ENCODE data around the gene PSAP.

The PSAP gene

DNA sequence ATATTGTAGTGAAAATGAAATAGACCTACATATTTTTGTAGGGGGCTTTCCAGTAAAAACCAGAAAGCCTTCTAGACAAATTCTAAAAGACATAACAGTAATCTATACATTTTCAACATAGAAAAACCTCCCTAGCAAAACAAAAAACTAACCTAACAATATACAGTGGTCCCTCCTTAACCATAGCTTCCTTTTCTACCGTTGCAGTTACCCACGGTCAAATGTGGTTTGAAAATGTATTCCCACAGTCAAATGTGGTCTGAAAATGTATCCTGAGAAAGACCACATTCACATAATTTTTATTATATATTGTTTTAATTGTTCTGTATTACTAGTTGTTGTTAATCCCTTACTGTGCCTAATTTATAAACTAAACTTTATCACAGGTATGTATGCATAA is 6.4 kb downstream of the PSAP start:
- no peak for DNase-seq (ENCODE audit: low read depth)

DNA sequence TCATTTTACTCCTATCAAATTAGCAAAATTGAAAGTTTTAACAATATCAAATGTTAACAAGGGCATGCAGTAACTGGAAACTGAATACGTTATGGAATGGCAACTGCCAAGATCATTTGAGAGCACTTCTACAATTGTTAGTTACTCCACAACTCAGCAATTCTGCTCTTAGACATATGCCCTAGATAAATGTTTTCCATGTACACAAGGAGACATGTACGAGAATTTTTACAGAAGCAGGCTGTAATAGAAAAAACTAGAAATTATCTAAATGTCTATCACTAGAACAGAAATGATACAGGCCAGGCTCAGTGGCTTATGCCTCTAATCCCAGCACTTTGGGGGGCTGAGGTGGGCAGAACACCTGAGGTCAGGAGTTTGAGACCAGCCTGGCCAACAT is 7.0 kb downstream of the PSAP start:
- no peak for DNase-seq (ENCODE audit: low read depth)

DNA sequence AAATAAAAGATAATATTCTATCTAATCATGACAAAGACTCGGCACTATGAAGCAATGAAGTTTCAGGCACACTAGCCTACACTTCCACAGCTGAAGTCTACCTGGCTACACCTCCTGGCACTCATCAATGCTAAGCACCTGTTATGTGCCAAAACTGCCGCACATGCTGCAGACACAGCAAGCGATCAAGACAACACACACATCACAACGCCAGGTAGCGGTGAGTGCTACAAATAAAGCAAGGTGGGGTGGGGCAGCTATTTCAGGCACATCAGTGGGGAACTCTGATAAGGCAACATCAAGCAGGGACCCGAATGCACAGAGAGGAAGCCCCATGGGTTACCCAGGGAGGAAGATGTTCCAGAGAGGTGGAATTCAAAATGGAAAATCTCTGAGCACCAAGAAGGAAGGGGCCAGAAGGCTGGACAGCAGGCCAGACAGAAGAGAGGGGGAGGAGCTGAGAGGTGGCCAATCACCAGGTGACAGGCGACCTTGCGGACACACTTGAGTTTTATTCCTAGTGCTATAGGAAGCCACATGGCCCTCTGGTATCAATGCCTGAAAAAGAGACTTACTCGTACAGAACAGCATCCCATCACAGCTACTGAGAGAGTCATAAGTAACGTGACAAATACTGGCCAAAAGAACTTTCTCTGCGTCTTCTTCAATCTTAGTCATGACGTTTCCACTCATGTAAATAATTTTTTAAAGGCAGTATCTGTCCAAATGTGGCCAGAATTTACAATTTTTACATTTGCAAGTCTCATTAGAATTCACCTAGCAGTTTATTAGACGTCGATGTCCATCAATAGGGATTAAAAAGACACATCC is 8.0 kb downstream of the PSAP start:
- DNase-seq (ENCODE audit: low read depth): no peak

DNA sequence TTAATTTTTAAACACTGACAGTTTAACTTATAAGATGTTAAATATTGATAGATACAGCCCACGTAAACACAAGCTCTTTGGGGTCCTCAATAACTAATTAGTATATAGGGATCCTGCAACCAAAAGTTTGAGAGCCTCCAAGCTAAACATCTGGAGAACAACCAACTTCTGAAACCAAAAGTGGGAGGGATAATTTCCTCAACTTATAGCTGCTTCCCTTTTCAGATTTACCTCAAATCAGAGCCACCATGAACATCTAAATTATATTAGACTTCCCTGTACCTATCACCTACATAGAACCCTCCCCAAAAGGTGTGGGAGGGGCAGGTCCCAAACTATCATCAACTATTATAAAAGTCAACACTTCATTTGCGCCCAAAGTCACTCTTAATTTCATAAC is 8.6 kb downstream of the PSAP start:
- no peak for DNase-seq (ENCODE audit: low read depth)

DNA sequence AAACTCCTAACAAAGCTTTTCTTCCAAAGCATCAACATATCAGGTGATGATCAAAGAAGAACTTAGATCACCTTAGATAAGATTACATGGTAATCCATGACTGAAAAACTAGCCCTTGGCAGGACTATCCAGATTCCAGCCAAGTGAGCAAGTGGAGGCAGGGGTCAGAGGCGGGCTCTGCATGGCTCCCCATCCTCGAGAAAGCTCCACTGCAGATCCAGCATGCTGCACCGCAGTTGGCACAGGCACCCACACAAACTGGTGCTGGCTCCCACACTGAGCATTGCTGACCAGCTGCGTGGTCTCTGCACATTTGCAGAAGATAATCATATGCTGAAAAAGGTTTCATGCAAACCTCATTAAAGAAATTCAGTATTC is 10.1 kb downstream of the PSAP start:
- no peak for DNase-seq (ENCODE audit: low read depth)

DNA sequence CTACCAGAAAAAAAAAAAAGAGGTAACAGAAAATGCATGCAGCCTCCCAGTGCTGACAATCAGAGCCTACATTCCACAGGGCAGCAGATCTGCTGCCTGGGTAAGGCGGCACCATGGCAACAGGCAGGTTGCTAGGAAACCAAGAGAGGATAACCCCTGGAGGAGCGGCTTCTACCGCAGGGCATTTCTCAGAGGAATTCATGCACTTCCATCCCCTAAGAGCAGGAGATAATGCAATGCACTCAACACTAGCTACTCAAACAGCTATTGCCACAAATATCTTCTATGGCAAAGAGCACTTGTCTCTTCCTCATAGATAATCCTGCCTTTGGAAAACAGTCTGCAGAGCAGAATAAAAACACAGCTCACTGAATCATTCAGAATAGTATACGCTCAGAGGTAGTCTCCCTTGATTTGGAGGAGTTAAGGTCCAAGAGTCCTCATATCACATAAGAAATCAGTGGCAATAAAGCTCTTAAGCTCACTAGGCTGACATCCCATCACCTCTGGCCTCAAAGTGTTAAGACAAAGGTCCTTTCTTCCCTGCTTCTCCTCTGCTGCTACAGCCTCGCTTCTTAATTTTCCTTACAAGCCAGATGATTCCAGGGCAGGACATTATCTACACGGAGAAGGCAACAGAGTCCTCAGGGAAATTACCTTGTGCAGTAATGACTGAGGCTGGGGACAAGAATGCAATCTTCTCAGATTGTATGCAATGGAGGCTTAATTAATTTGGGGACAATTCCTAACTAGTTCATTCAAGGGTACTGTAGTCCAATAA is 10.7 kb downstream of the PSAP start:
- DNase-seq (ENCODE audit: low read depth): no peak

DNA sequence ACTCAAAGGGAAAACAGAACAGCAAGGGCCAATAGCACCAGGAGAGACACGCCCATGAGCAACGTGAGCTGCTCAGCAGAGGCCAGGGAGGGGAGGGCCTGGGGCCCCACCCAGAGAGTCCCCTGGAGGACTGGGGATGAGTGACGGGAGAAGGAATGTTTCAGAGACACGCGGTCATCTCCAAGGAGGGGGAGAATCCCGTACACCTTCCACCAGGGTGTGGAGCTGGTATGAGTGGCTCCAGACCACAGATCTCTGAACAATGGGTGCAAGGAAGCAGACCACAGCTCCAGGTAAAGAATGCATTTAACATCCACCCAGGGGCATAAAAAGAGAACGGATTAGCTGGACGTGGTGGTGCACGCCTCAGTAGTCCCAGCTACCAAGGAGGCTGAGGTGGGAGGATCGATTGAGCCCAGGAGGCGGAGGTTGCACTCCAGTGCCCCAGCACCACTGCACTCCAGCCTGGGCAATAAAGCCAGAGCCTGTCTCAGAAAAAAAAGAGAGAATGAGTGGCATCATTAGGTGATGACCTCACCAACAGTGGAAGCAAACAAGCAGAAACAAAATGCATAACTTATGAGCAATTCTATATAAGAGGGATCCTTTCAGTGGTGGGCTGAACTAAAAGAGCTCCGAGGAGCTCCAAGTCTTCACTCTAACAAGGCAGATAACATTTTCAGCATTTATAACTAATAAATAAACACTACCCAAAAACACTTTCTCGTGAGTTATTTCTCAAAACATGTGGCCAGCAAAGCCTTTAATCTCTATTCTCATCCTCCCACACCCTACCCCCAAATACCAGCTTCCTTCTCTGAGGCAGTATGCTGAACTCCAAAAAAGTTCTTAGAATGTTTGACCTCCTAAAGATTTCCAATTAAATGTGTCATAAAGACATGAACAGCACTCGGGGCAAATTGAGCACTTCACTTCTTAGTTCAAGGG is 12.5 kb downstream of the PSAP start:
- DNase-seq (ENCODE audit: low read depth): no peak

DNA sequence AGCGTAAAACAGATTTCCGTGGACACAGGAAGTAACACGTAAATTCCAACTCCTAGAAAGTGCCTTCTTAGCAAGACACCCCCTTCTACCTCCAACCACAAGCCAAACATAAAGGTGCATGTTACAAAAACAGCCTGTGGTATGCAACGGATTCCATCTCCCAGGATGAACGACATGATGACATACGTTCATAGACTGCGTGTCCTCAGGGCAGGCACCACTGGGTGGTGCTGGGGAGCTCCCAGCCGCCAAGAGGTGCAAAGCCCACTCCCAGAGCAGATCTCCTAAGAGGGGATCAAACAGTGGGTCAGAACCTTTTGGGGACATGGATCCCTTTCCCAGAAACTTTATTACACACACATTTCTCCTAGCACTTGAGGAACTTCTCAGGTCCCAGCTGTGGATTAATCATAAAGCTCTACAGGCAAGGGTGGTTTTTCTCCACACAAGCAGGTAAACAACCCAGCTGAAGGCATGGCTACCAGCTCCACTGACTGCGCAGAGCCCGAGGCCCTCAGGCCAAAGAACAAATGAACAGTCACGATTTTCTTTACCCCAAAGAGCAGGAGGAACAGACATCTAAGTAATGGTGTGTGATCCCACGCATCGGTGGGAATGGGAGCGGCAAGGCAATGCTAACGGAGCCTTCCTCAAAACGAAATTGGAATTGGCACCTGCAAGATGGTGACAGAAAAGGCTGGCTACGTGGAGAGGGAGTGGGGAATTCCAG is 13.8 kb downstream of the PSAP start:
- DNase-seq (ENCODE audit: low read depth): no peak

DNA sequence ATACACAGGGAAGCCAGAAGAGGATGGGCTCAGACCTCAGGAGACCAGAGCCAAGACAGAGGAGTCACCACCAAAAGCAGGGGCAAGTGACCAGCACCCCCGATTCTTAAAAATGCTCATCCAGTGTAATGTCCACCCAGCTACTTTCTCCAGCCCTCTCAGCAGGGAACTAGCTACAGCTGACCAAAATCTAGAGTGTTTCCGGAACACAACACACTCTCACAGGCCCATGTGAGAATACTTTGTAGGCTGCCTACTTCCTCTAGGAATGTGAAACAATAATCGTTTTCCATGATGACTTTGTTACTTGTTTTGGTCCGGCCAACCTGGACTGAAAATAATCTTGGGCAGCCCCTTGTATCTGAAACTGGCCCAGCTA is 14.5 kb downstream of the PSAP start:
- no peak for DNase-seq (ENCODE audit: low read depth)

DNA sequence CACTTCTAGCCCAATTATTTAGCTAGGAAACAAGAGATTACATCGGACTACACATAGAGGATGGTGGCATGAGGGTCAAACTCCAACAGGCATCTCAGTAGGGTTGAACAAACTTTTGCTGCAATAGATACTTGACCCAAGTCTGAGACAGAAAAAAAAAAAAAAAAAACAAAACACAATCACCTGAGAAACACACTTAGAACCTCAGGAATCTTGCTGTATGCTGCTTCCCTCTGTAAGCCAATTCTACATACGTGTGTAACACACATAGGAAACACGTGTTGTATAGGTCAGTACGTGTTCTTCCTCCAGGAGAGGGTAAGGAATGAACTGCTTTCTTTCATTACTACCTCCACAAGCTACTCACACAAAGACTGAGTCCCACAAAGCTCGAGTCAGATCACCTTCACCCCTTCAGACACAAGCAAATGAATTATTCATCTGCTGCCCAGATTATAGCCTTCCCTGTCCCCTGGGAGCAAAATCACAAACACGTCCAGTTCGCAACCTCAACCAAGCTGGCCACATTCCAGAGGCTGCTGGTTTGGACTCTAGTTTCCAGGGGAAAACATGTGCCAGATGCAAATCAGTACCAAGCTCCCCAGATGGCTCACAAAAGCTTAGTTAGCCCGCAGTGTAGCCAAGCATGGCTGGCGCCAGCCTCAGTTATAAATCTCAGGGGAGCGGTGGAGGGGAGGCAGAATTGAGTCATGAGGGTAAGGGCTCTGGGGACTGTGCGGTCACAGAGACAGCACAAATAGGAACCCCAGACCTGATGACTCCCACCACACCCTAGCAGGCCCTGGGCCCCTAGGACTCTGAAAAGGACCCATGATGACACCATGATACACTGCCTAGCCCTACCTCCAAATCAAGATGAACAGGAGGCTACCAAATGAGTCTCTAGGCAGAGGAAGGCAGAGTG is 15.1 kb downstream of the PSAP start:
- no peak for DNase-seq (ENCODE audit: low read depth)

DNA sequence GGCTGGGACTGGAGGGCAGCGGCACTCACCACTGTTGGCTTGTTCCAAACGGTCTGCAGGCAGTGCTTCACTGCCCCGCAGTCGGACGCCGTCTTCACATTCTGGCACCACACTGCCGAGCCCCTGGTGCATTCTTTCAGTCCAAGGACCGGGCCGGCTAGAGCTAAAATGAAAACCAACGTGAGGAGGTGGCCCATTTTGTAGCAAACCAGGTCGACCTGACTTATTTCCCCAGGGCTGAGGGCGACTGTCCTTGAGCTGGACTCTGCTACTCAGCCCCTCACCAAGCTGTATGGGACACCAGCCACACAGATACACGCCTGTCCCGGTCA is 16.7 kb downstream of the PSAP start:
- no peak for DNase-seq (ENCODE audit: low read depth)

DNA sequence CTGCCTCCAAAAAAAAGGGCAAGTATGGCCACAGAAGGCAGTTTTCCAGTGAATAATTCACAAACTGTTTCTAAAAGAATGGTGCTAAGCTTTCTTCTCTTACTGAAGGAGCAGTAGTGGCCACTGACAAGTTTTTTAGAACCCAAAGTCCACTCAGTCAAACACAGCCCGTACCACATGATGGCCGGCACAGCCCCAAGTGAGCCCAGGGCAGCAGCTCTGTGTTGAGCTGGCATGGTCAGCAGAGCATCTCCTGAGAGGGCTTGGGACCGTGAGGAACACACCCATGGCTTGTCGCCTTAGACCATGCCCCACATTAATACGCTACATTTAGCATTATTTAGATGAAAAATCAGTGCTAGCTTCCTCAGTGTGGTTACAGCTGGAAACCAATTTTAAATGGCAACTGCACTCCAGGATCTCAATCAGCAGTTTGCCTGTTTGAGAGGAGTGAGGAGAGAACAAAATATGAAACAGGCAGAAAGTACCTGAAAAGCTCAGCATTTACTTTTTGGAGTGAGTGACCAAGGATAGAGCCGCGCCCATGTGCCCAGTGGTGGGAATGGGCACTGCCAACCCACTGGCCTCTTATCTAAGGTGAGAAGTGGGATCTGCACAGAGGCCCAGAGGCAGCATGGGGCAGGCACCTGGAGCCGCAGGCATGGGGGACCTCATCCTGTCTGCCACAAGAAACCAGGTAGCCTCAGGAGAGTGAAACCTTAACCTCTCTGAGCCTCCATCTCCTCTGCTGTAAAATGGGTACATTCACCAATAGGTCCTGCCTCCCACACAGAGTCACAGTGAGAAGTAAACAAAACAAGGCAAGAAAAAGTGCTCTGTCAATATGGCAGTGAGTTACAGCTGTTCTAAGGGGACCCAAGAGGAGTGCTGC is 17.4 kb downstream of the PSAP start:
- no peak for DNase-seq (ENCODE audit: low read depth)

DNA sequence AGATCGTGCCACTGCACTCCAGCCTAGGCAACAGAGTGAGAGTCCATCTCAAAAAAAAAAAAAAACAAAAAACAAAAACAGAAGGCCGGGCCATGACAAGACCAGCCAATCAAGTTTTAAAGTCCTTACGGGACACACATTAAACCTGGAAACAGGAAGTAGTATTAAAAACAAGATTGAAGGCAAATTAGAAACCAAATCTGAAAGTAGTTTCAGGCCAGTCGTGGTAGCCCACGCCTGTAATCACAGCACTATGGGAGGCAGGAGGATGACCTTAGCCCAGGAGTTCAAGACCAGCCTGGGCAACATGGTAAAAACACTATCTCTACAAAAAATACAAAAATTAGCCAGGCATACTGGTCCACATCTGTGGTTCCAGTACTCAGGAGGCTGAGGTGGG is 18.1 kb downstream of the PSAP start:
- no peak for DNase-seq (ENCODE audit: low read depth)

DNA sequence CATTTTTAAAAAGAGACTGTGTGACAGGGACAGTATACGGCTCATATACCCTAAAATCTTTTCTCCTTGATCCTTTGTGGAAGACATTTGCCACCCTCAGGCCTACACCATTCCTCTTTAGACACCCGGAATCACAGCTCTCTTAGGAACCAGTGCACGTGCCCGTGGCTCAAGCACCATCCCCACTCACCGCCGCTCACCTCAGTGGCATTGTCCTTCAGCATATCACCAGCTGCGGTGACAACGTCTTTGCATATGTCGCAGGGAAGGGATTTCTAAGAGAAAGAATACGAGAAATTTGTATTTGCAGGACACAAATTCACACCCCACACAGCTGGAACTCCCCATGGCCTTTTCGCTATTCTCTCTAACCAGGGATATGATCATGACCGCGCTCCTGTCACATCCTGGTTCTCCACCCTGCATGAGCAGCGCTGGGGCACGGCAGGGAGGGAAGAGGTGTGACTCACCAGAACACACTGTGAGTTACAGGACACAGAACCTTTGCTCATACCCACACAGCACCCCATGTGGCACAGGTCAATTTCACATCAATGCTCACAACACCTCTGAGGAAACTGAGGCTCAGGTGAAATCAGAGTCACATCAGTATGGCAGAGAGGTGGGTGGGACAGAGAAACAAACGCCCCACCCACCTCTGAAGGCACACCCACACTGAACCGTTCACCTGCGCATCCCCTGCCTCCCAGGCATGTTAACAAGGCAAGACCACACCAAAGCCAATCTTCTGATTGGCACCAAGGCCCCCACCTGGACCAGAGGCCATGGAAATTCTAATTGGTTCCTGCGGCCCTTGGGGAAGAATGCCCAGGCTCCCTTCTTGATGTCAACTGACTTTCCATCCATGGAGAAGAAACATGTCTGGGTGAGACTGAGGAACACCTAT is 19.2 kb downstream of the PSAP start:
- DNase-seq (ENCODE audit: low read depth): no peak

DNA sequence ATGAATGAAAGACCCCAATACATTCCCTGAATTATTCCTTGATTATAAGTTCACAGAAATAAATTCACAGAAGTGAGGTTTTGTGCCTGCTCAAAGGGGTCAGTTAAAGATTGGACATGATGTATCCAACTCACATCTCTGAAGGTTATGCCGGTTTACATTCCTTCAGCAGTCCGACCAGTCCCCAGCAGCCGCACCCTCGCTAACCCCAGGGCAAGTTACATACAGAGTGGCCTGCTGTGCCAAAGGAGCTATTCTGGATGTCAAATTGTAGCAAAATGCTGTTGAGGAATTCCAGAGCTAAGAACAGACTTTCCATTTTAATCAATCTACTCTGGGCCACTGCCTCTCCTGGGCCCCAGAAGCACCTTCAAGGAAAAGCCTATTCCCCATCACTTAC is 20.3 kb downstream of the PSAP start:
- no peak for DNase-seq (ENCODE audit: low read depth)

DNA sequence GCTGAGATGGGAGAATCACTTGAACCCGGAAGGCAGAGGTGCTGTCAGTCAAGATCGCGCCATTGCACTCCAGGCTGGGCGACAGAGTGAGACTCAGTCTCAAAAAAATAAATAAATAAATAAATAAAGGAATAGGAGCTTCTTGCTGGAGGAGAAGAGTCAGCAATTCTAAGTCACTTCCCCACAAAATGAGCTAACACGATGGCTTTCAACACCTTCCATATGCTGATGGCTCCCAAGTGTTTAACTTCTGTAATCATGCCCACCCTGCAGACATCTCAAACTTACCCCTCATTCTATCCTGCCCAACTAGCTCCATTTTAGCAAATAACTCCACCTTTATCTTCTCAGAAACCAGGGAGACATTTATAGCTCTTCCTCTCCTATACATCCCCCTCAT is 21.2 kb downstream of the PSAP start:
- DNase-seq (ENCODE audit: low read depth): no peak

DNA sequence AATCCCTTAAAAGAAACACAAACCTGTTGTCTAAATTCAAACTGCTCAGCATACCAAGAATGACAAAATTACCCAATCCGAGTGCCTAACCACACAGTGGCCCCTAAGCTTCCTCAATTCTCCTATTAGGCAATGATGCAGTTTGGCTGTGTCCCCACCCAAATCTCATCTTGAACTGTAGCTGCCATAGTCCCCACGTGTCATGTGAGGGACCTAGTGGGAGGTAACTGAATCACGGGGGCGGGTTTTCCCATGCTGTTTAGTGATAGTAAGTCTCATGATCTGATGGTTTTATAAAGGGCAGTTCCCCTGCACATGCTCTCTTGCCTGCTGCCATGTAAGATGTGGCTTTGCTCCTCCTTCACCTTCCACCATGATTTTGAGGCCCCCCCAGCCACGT is 21.9 kb downstream of the PSAP start:
- no peak for DNase-seq (ENCODE audit: low read depth)

DNA sequence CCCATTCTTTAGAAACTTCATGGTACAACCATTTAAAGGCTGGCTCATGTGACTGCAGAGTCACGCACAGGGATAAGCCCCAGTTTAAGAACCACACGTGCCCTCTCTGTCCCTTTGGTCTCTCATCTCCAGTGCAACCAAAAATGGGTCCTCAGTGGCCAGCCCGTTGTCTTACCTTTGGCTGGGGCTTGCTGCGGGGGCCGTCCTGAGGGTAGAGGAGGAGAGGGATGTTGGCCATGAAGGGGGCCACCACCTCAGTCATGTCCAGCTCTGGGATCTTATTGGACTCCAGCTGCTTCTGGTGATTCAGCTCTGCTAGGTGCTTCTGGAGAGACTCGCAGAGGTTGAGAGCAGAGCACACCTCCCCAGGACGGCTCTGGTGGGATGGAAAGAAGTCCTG is 22.3 kb downstream of the PSAP start:
- no peak for DNase-seq (ENCODE audit: low read depth)

DNA sequence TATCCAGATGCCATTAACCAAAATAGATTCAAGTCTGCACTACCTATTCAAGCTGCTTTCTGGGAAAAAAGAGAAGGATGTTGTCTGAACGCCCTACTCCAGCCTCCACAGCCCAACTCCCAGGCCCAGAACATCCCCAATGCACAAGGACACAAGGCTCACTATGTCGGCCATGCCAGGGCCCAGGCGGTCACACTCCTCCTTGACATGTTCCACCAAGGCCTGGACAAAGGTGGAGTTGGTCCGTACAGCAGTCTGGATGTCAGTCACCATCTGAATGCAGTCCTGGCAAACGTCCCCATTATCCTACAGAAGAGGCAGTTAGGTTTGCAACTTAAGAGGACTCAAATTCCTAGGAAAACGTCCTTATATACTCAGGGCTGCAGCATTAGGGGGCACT is 23.2 kb downstream of the PSAP start:
- DNase-seq (ENCODE audit: low read depth): no peak

Measured in stimulated activated CD8-positive, alpha-beta memory T cell treated with anti-CD3 and anti-CD28 coated beads, Interleukin-7, amount 100 ng/mL, for 24 hours (primary cell).